HepG2 (cell line): ENCODE data around the gene SPACA1.

ENCODE experiments used
- EZH2 ChIP-seq: conservative IDR thresholded peaks from 2 replicates; pipeline ENCODE4 v1.6.1; 2012; ENCODE audit warnings: mild to moderate bottlenecking, low read depth, low read length, moderate library complexity
- HNF4A ChIP-seq: sonication (generic); formaldehyde crosslinking; IDR thresholded peaks from 2 replicates; pipeline ENCODE4 v1.4.0; 2020; ENCODE audit warnings: missing genetic modification reagents
- HNRNPUL1 ChIP-seq: fragments of 200-400 bp; formaldehyde crosslinking; IDR thresholded peaks from 2 replicates; pipeline ENCODE4 v1.6.1; 2017; ENCODE audit warnings: low read depth, mild to moderate bottlenecking, low read length, moderate library complexity
- NCOA2 ChIP-seq: sonication (generic); formaldehyde crosslinking; IDR thresholded peaks from 2 replicates; pipeline ENCODE4 v1.8.0; 2022; ENCODE audit warnings: inconsistent platforms
- POLR2A ChIP-seq, 2 experiments: IDR thresholded peaks; 2 replicates each; pipeline ENCODE4 v1.6.1; 2011; ENCODE audit warnings: low read depth in 2 of 2, low read length in 2 of 2, mild to moderate bottlenecking in 1 of 2, moderate library complexity in 1 of 2; ENCODE audit not compliant: insufficient read depth in 1 of 2
- POLR2AphosphoS5 ChIP-seq: IDR thresholded peaks from 2 replicates; pipeline ENCODE4 v1.6.1; 2012; ENCODE audit warnings: low read depth, low read length
- RBM39 ChIP-seq: fragments of 200-400 bp; formaldehyde crosslinking; IDR thresholded peaks from one replicate; pipeline ENCODE4 v1.6.1; 2018; ENCODE audit warnings: antibody characterized with exemption, mild to moderate bottlenecking, low read depth, low read length; ENCODE audit not compliant: poor library complexity, severe bottlenecking
- ZKSCAN5 ChIP-seq: sonication (generic); formaldehyde crosslinking; IDR thresholded peaks from 2 replicates; pipeline ENCODE4 v1.5.1; 2020; ENCODE audit warnings: mild to moderate bottlenecking, missing genetic modification reagents
- TF ChIP-seq, protein P1 (sequence below): fragments of 450-650 bp; IDR thresholded peaks from 2 replicates; pipeline ENCODE4 v1.6.1; 2017
- TF ChIP-seq, protein P2 (sequence below), 2 experiments: sonication (generic) in 1 of 2; formaldehyde crosslinking in 1 of 2; IDR thresholded peaks; 2 replicates each; pipeline versions ENCODE4 v1.5.1 to v1.6.1; 2011 to 2020; ENCODE audit warnings: borderline replicate concordance in 1 of 2, low read depth in 1 of 2, low read length in 1 of 2, mild to moderate bottlenecking in 1 of 2, missing genetic modification reagents in 1 of 2, moderate library complexity in 1 of 2

DNA sequence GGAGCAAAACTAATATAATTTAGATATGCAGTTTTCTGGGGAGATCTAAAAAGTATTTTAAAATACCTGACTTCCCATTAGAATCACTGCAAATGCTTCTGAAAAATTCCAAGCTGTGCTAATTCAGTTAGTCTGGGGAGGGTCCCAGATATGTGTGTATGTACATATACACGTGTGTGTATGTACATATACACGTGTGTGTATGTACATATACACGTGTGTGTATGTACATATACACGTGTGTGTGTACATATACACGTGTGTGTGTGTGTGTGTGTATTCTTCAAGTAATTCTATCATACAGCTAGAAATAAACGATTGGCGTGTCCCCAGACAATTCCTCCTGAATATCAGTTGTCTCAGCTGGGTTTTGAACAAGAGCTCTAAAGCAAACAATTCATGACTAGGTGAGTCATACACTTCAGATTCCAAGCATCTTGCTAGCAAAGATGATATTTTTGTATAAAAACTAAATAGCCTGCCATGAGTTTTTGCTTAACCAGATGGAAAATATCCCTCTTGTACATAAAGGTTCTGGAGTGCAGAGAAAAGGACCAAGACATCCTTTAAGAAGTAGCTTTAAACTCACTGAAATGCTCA lies 58.2 kb downstream of the SPACA1 start:
- TF ChIP-seq EZH2 (no peak), ZKSCAN5 (CRISPR knock-in tag) (no peak), POLR2A (IDR thresholded peaks at IDR 0.05; ENCODE audit: insufficient read depth in 1 of 2, low read depth in 2 of 2, low read length in 2 of 2) (no peak), POLR2AphosphoS5 (no peak), NCOA2 (CRISPR knock-in tag) (no peak), HNF4A (CRISPR knock-in tag) (no peak), RBM39 (no peak), HNRNPUL1 (no peak)
- TF ChIP-seq, protein P1, sequence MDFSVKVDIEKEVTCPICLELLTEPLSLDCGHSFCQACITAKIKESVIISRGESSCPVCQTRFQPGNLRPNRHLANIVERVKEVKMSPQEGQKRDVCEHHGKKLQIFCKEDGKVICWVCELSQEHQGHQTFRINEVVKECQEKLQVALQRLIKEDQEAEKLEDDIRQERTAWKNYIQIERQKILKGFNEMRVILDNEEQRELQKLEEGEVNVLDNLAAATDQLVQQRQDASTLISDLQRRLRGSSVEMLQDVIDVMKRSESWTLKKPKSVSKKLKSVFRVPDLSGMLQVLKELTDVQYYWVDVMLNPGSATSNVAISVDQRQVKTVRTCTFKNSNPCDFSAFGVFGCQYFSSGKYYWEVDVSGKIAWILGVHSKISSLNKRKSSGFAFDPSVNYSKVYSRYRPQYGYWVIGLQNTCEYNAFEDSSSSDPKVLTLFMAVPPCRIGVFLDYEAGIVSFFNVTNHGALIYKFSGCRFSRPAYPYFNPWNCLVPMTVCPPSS: no peak
- TF ChIP-seq, protein P2, sequence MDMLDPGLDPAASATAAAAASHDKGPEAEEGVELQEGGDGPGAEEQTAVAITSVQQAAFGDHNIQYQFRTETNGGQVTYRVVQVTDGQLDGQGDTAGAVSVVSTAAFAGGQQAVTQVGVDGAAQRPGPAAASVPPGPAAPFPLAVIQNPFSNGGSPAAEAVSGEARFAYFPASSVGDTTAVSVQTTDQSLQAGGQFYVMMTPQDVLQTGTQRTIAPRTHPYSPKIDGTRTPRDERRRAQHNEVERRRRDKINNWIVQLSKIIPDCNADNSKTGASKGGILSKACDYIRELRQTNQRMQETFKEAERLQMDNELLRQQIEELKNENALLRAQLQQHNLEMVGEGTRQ (IDR thresholded peaks at IDR 0.05; ENCODE audit: low read depth, low read length): no peak
- TF ChIP-seq, protein P2 (CRISPR knock-in tag; IDR thresholded peaks at IDR 0.05; ENCODE audit: borderline replicate concordance): no peak
